ENCODE data around the gene HIRA.

- no peak for TF ChIP-seq SP1 (CRISPR knock-in tag; conservative IDR thresholded peaks at IDR 0.05)
- TF ChIP-seq, protein P1, sequence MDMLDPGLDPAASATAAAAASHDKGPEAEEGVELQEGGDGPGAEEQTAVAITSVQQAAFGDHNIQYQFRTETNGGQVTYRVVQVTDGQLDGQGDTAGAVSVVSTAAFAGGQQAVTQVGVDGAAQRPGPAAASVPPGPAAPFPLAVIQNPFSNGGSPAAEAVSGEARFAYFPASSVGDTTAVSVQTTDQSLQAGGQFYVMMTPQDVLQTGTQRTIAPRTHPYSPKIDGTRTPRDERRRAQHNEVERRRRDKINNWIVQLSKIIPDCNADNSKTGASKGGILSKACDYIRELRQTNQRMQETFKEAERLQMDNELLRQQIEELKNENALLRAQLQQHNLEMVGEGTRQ (CRISPR knock-in tag; IDR thresholded peaks at IDR 0.05) = no peak
Measured at GRCh38 chr22:19386248-19386647, 45.3 kb downstream of the HIRA start.
